Liver (tissue), 9 donors: ENCODE results near the gene SMYD3. TPM values are rescaled to one million over a fixed set of nuclear protein-coding genes. Genes with fewer than 3 reads are reported as not detected.

Experiments
- DNase-seq: peaks from one replicate; pipeline ENCODE4 v3.0.0-alpha.2; 2017; ENCODE audit warnings: low spot score
- H3K27ac ChIP-seq, 2 donors: one replicate each; pipeline ENCODE4 v1.7.0; 2013; ENCODE audit warnings: inconsistent platforms in 2 of 2, low read length in 2 of 2, control low read depth in 1 of 2, low read depth in 1 of 2, mild to moderate bottlenecking in 1 of 2
- H3K27me3 ChIP-seq, 4 donors: one replicate each; pipeline versions ENCODE4 v1.6.1 to v1.7.0; 2013; ENCODE audit warnings: low read length in 3 of 4, inconsistent platforms in 1 of 4, mild to moderate bottlenecking in 1 of 4, moderate library complexity in 1 of 4; ENCODE audit not compliant: control insufficient read depth in 4 of 4, insufficient read depth in 4 of 4
- H3K36me3 ChIP-seq, 4 donors: one replicate each; pipeline versions ENCODE4 v1.6.1 to v1.7.0; 2013; ENCODE audit warnings: low read length in 3 of 4, mild to moderate bottlenecking in 3 of 4, low read depth in 1 of 4, moderate library complexity in 1 of 4; ENCODE audit not compliant: control insufficient read depth in 4 of 4, insufficient read depth in 3 of 4
- H3K4me1 ChIP-seq, 4 donors: one replicate each; pipeline versions ENCODE4 v1.6.1 to v1.7.0; 2013; ENCODE audit warnings: low read length in 3 of 4, mild to moderate bottlenecking in 3 of 4, moderate library complexity in 1 of 4; ENCODE audit not compliant: control insufficient read depth in 4 of 4, insufficient read depth in 4 of 4
- H3K4me3 ChIP-seq, 3 donors: one replicate each; pipeline versions ENCODE4 v1.6.1 to v1.7.0; 2013; ENCODE audit warnings: low read length in 3 of 3, control low read depth in 1 of 3, low read depth in 1 of 3, mild to moderate bottlenecking in 1 of 3
- H3K9ac ChIP-seq, 2 donors: one replicate each; pipeline ENCODE4 v1.7.0; 2013; ENCODE audit warnings: low read length in 2 of 2, mild to moderate bottlenecking in 2 of 2, moderate library complexity in 2 of 2, control low read depth in 1 of 2, low read depth in 1 of 2
- H3K9me3 ChIP-seq, 4 donors: one replicate each; pipeline versions ENCODE4 v1.6.1 to v1.7.0; 2013; ENCODE audit warnings: low read length in 3 of 4; ENCODE audit not compliant: control insufficient read depth in 4 of 4
- ATF3 ChIP-seq: IDR thresholded peaks from 2 replicates; pipeline ENCODE4 v1.6.1; 2016; ENCODE audit warnings: antibody characterized with exemption
- CTCF ChIP-seq: fragments of 150-350 bp; IDR thresholded peaks from 2 replicates; pipeline ENCODE4 v1.5.1; 2017; ENCODE audit warnings: improper control_type of control experiment, low read depth, low read length; ENCODE audit not compliant: missing input control
- EGR1 ChIP-seq, 2 donors: IDR thresholded peaks; 2 replicates each; pipeline ENCODE4 v1.6.1; 2016 to 2018; ENCODE audit warnings: antibody characterized with exemption in 2 of 2, low read depth in 2 of 2
- FOXA1 ChIP-seq: IDR thresholded peaks from 2 replicates; pipeline ENCODE4 v1.6.1; 2016; ENCODE audit warnings: antibody characterized with exemption
- FOXA2 ChIP-seq: IDR thresholded peaks from 2 replicates; pipeline ENCODE4 v1.6.1; 2016; ENCODE audit warnings: antibody characterized with exemption
- GABPA ChIP-seq, 2 donors: IDR thresholded peaks in 1 of 2; conservative IDR thresholded peaks in 1 of 2; 2 replicates each; pipeline ENCODE4 v1.6.1; 2016; ENCODE audit warnings: antibody characterized with exemption in 2 of 2, mild to moderate bottlenecking in 1 of 2, moderate library complexity in 1 of 2
- HNF4A ChIP-seq, 2 donors: conservative IDR thresholded peaks; 2 replicates each; pipeline ENCODE4 v1.6.1; 2016; ENCODE audit warnings: antibody characterized with exemption in 2 of 2, mild to moderate bottlenecking in 2 of 2
- HNF4G ChIP-seq: IDR thresholded peaks from 2 replicates; pipeline ENCODE4 v1.6.1; 2016; ENCODE audit warnings: antibody characterized with exemption
- JUND ChIP-seq, 2 donors: IDR thresholded peaks; 2 replicates each; pipeline ENCODE4 v1.6.1; 2016; ENCODE audit warnings: antibody characterized with exemption in 2 of 2
- MAX ChIP-seq: IDR thresholded peaks from 2 replicates; pipeline ENCODE4 v1.6.1; 2016; ENCODE audit warnings: antibody characterized with exemption
- NR2F2 ChIP-seq: IDR thresholded peaks from 2 replicates; pipeline ENCODE4 v1.6.1; 2016; ENCODE audit warnings: antibody characterized with exemption
- RAD21 ChIP-seq, 2 donors: IDR thresholded peaks; 2 replicates each; pipeline ENCODE4 v1.6.1; 2016; ENCODE audit warnings: antibody characterized with exemption in 2 of 2, mild to moderate bottlenecking in 2 of 2
- REST ChIP-seq: IDR thresholded peaks from 2 replicates; pipeline ENCODE4 v1.6.1; 2016; ENCODE audit warnings: antibody characterized with exemption, mild to moderate bottlenecking
- RXRA ChIP-seq, 2 donors: IDR thresholded peaks; 2 replicates each; pipeline ENCODE4 v1.6.1; 2017 to 2018; ENCODE audit warnings: antibody characterized with exemption in 2 of 2, mild to moderate bottlenecking in 1 of 2
- SP1 ChIP-seq: IDR thresholded peaks from 2 replicates; pipeline ENCODE4 v1.6.1; 2018; ENCODE audit warnings: antibody characterized with exemption, mild to moderate bottlenecking
- TAF1 ChIP-seq: conservative IDR thresholded peaks from 2 replicates; pipeline ENCODE4 v1.6.1; 2016; ENCODE audit warnings: antibody characterized with exemption, mild to moderate bottlenecking
- YY1 ChIP-seq: IDR thresholded peaks from 2 replicates; pipeline ENCODE4 v1.6.1; 2016; ENCODE audit warnings: antibody characterized with exemption, mild to moderate bottlenecking
- ZBTB33 ChIP-seq: IDR thresholded peaks from 2 replicates; pipeline ENCODE4 v1.6.1; 2016; ENCODE audit warnings: antibody characterized with exemption
- WGBS: extraction: QIAGEN DNeasy Blood & Tissue Kit; methylation state at CpG from one replicate; pipeline ENCODE4 v1.1.7; 2013; 5-methylcytosine and 5-hydroxymethylcytosine counted together
- polyA plus RNA-seq, 2 donors: library from polyadenylated mRNA; stranded (reverse) in 1 of 2; unstranded in 1 of 2; fragments of 200-250 nt in 1 of 2; fragments of >200 nt in 1 of 2; fragmentation: Nextera tagmentation in 1 of 2; extraction: Ambion mirVana in 1 of 2; gene quantifications; one replicate each; pipeline versions ENCODE4 v1.2.1 to v1.2.3, GENCODE V29; 2013 to 2015
- total RNA-seq, 2 donors: library from RNA; depleted of rRNA; stranded (reverse); fragments of >200 nt; gene quantifications; one replicate each; pipeline ENCODE4 v1.2.3, GENCODE V29; 2014
- donor health status: healthy.
- donor health status: healthy.
- donor health status: healthy.
- donor health status: healthy.
- donor health status: healthy.

SMYD3 gene
- total and polyA plus RNA-seq, 4 donors: 3.1 to 9.1 (median 8.0) TPM

- TF ChIP-seq CTCF (no peak), FOXA2 (no peak)
Measured at GRCh38 chr1:246126580-246126979, 380.5 kb downstream of the SMYD3 start (continued).

- Histone ChIP-seq H3K4me3 (no peak overlapping the region), H3K36me3 (no peaks in the 10 kb centered on the region), H3K9me3 (no peaks in the 10 kb centered on the region), H3K4me1 (no peaks in the 10 kb centered on the region), H3K9ac (no peak overlapping the region), H3K27me3 (no peaks in the 10 kb centered on the region), H3K27ac (no peak overlapping the region)
- TF ChIP-seq EGR1 (IDR thresholded peaks at IDR 0.05; ENCODE audit: low read depth in 2 of 2) (no peak), HNF4G (no peak), FOXA2 (no peak), GABPA (IDR thresholded peaks at IDR 0.05 in 1 of 2, conservative IDR thresholded peaks at IDR 0.05 in 1 of 2) (no peak), NR2F2 (no peak), RAD21 (IDR thresholded peaks at IDR 0.05) (no peak), HNF4A (conservative IDR thresholded peaks at IDR 0.05) (no peak), CTCF (no peak), REST (no peak), FOXA1 (no peak), TAF1 (no peak), YY1 (no peak), RXRA (IDR thresholded peaks at IDR 0.05) (no peak), JUND (IDR thresholded peaks at IDR 0.05) (no peak), ATF3 (no peak), ZBTB33 (no peak), MAX (no peak), SP1 (no peak)
- WGBS: 98% methylated on average over 3 of the region's 3 CpGs
- DNase-seq: no peak
Measured at GRCh38 chr1:246122071-246122470, 385.0 kb downstream of the SMYD3 start.
